Measurements from ENCODE around the gene KCND2. TPM values are rescaled to one million over a fixed set of nuclear protein-coding genes. Genes with fewer than 3 reads are reported as not detected.

Gene KCND2
- total RNA-seq, 1 experiment from 2014 or later: not detected

DNA sequence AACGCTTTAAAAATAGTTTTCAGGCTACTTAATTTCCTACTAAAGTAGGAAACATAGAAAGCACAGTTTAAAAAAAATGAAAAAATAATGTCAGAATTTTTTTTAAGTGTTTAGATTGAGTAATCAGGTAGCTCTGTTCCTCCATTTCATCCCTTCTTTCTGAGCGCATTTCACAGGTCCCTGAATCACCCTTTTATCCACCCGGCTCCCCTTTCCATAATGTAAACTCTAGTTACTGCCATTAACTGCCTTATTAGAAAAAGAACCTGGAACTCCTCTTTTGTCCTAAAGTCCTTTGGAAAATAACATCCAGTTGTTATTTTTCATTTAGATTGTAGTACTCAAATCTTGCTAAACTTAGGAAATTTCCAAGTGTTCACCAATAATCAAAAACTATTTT is 5.8 kb downstream of the KCND2 start:
- intact Hi-C loops (cut with micrococcal nuclease; ENCODE audit: unreplicated experiment): no loop called here
- DNase-seq (ENCODE audit: low read depth, low spot score) (no peak), ATAC-seq (no peak)
- Histone ChIP-seq H3K4me1 (ENCODE audit: control insufficient read depth, insufficient read depth, low read length) (no peaks in the 10 kb centered on the region), H3K27me3 (ENCODE audit: control insufficient read depth, insufficient read depth, low read length) (no peaks in the 10 kb centered on the region), H3K4me3 (ENCODE audit: low read depth in 2 of 2, low read length in 2 of 2) (no peak overlapping the region), H3K36me3 (ENCODE audit: control insufficient read depth, insufficient read depth, low read length) (no peaks in the 10 kb centered on the region), H3K9me3 (ENCODE audit: control insufficient read depth, insufficient read depth, low read depth, low read length) (no peaks in the 10 kb centered on the region), H3K27ac (ENCODE audit: low read length) (no peak overlapping the region)
- POLR2A ChIA-PET: no interaction called here
- in situ Hi-C loops (cut with HindIII; ENCODE audit: low pct_unique_long_range_greater_than_20kb, low sequenced_read_pairs): no loop called here
- TF ChIP-seq POLR2AphosphoS5 (IDR thresholded peaks at IDR 0.05; ENCODE audit: low read depth, low read length): no peak
- no TSS peak for BruUV-seq (replicated peaks)
- CTCF ChIA-PET: no interaction called here

DNA sequence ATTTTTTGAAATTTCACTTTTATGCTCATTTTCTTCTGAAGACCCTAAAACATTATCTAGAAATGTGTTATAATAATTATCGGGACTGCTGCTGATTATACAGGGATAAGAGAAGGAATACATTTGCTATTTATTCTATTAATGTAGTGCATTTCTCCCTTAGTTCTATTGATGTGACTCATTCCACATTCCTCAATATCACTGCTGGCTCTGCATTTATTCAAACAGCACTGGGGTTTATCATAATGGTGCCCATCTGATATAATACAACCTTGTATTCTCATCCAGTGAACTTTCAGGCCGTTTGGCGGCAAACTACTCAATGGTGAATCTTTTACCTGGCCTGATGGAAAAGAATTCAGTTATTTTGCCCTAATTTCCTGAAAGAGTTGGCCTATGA is 7.8 kb downstream of the KCND2 start:
- Histone ChIP-seq H3K36me3 (ENCODE audit: control insufficient read depth, insufficient read depth, low read length) (no peaks in the 10 kb centered on the region), H3K27me3 (ENCODE audit: control insufficient read depth, insufficient read depth, low read length) (no peaks in the 10 kb centered on the region), H3K4me1 (ENCODE audit: control insufficient read depth, insufficient read depth, low read length) (no peaks in the 10 kb centered on the region), H3K9me3 (ENCODE audit: control insufficient read depth, insufficient read depth, low read depth, low read length) (no peaks in the 10 kb centered on the region), H3K4me3 (ENCODE audit: low read depth in 2 of 2, low read length in 2 of 2) (no peak overlapping the region), H3K27ac (ENCODE audit: low read length) (no peak overlapping the region)
- DNase-seq (ENCODE audit: low read depth, low spot score) (no peak), ATAC-seq (no peak)
- TF ChIP-seq POLR2AphosphoS5 (IDR thresholded peaks at IDR 0.05; ENCODE audit: low read depth, low read length): no peak
- TF ChIP-seq, protein P1, sequence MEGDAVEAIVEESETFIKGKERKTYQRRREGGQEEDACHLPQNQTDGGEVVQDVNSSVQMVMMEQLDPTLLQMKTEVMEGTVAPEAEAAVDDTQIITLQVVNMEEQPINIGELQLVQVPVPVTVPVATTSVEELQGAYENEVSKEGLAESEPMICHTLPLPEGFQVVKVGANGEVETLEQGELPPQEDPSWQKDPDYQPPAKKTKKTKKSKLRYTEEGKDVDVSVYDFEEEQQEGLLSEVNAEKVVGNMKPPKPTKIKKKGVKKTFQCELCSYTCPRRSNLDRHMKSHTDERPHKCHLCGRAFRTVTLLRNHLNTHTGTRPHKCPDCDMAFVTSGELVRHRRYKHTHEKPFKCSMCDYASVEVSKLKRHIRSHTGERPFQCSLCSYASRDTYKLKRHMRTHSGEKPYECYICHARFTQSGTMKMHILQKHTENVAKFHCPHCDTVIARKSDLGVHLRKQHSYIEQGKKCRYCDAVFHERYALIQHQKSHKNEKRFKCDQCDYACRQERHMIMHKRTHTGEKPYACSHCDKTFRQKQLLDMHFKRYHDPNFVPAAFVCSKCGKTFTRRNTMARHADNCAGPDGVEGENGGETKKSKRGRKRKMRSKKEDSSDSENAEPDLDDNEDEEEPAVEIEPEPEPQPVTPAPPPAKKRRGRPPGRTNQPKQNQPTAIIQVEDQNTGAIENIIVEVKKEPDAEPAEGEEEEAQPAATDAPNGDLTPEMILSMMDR (IDR thresholded peaks at IDR 0.05): no peak
- TF ChIP-seq, protein P2, sequence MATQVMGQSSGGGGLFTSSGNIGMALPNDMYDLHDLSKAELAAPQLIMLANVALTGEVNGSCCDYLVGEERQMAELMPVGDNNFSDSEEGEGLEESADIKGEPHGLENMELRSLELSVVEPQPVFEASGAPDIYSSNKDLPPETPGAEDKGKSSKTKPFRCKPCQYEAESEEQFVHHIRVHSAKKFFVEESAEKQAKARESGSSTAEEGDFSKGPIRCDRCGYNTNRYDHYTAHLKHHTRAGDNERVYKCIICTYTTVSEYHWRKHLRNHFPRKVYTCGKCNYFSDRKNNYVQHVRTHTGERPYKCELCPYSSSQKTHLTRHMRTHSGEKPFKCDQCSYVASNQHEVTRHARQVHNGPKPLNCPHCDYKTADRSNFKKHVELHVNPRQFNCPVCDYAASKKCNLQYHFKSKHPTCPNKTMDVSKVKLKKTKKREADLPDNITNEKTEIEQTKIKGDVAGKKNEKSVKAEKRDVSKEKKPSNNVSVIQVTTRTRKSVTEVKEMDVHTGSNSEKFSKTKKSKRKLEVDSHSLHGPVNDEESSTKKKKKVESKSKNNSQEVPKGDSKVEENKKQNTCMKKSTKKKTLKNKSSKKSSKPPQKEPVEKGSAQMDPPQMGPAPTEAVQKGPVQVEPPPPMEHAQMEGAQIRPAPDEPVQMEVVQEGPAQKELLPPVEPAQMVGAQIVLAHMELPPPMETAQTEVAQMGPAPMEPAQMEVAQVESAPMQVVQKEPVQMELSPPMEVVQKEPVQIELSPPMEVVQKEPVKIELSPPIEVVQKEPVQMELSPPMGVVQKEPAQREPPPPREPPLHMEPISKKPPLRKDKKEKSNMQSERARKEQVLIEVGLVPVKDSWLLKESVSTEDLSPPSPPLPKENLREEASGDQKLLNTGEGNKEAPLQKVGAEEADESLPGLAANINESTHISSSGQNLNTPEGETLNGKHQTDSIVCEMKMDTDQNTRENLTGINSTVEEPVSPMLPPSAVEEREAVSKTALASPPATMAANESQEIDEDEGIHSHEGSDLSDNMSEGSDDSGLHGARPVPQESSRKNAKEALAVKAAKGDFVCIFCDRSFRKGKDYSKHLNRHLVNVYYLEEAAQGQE (IDR thresholded peaks at IDR 0.05; ENCODE audit: insufficient read depth in 1 of 2, low read depth in 2 of 2, low read length in 1 of 2): no peak
- ChIA-PET POLR2A (no interaction called here), CTCF (no interaction called here)
- intact Hi-C loops (cut with micrococcal nuclease; ENCODE audit: unreplicated experiment): loop anchor here (10.0 kb wide), 1 partner anchor 256 kb away; no protein-coding TSS in a partner anchor
- in situ Hi-C loops (cut with HindIII; ENCODE audit: low pct_unique_long_range_greater_than_20kb, low sequenced_read_pairs): no loop called here
- BruUV-seq (replicated peaks): no TSS peak

DNA sequence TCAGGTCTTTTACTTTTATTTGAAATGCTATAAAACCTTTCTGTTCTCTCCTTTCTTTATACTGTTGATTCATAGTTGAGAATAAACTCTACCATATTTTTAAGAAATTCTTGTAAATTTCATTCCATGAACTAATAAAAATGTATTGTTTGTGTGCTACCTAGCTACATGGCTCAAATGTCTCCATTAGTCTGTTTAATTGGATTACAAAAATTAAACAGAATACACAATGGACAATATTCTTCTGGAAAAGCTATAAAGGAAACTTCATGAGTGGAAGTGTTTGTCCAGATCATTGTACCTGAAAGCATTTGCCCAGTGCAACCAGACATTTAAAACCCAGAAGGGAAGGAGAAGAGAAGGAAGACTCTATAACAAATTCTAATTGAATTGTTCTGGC is 20.1 kb downstream of the KCND2 start:
- H3K27me3 ChIP-seq (ENCODE audit: control insufficient read depth, insufficient read depth, low read length): no peaks in the 10 kb centered on the region
- intact Hi-C loops (cut with micrococcal nuclease; ENCODE audit: unreplicated experiment) (no loop called here), in situ Hi-C loops (cut with HindIII; ENCODE audit: low pct_unique_long_range_greater_than_20kb, low sequenced_read_pairs) (no loop called here)
- H3K9me3 ChIP-seq (ENCODE audit: control insufficient read depth, insufficient read depth, low read depth, low read length): no peaks in the 10 kb centered on the region
- no peak overlapping the region for H3K27ac ChIP-seq (ENCODE audit: low read length)
- H3K4me1 ChIP-seq (ENCODE audit: control insufficient read depth, insufficient read depth, low read length): no peaks in the 10 kb centered on the region
- H3K36me3 ChIP-seq (ENCODE audit: control insufficient read depth, insufficient read depth, low read length): no peaks in the 10 kb centered on the region
- ChIA-PET POLR2A (no interaction called here), CTCF (no interaction called here)
- ATAC-seq: no peak
- BruUV-seq (replicated peaks): no TSS peak
- no peak for TF ChIP-seq POLR2AphosphoS5 (IDR thresholded peaks at IDR 0.05; ENCODE audit: low read depth, low read length)
- TF ChIP-seq SIN3A (IDR thresholded peaks at IDR 0.05; ENCODE audit: borderline replicate concordance, insufficient read depth, low read depth, low read length): no peak
- TF ChIP-seq, protein P2 (IDR thresholded peaks at IDR 0.05; ENCODE audit: insufficient read depth in 1 of 2, low read depth in 2 of 2, low read length in 1 of 2): no peak
- TF ChIP-seq, protein P1 (IDR thresholded peaks at IDR 0.05): no peak
- TF ChIP-seq TCF7L2 (IDR thresholded peaks at IDR 0.05; ENCODE audit: low read depth, low read length): no peak
- no peak for DNase-seq (ENCODE audit: low read depth, low spot score)
- H3K4me3 ChIP-seq (ENCODE audit: low read depth in 2 of 2, low read length in 2 of 2): no peak overlapping the region

Measured in Panc1 (cell line).